ENCODE measurements around the gene CLEC17A.
"Not testable (repeated sequence)": the region's sequence is repeated elsewhere in the genome, so short reads cannot be mapped to it uniquely, and the experiment has no call there.

The CLEC17A gene

DNA sequence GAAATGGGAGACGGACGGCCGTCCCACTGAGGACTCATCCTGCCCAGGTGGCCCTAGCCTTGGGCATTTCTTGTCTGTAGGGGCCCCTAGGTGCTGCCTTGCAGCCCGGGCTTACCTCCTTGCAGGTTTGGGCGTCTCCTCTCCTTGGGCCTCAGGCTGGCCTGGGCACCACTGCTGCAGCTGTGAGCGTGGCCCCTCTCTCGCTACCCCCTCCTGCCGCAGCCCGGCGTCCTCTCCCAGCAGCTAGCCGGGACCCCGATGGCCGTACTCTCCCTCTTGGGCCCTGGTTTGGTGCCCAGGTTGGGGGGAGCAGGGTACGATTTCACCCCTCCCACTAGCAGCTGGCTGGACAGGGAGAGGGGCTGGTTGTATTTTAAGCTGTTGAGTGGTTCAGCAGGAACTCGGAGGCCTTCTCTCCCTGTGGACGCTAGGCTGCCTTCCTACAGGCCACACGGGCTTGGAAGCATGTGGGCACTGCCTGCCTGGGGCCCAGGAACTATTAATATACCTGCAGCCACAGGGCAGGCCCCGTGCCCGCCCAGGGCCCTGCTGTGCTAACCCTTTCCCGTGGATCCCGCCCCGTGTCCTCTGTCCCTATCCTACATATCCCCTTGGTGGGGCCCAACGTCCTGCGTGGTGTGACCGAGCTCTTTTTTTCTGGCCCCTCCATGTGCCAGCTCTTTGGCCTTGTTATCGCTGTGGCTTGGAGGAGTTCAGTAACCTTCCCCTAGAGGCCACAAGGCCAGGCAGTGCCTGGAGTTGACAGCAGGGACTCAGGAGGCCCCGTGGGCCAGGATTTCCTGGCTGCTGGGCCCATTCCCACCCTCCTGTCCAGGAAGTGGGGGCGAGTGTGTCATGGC, 22.7 kb upstream of the CLEC17A start:
- DNase-seq (ENCODE audit: low read depth), result no peak

- no peak for DNase-seq (ENCODE audit: low read depth)
These were observed 22.1 kb upstream of the CLEC17A start for GRCh38 chr19:14560776-14561108.

GRCh38 chr19:14561249-14561648, 21.6 kb upstream of the CLEC17A start:
- no peak for DNase-seq (ENCODE audit: low read depth)

- no peak for DNase-seq (ENCODE audit: low read depth)
These were observed 21.0 kb upstream of the CLEC17A start for GRCh38 chr19:14561847-14562351.

DNA sequence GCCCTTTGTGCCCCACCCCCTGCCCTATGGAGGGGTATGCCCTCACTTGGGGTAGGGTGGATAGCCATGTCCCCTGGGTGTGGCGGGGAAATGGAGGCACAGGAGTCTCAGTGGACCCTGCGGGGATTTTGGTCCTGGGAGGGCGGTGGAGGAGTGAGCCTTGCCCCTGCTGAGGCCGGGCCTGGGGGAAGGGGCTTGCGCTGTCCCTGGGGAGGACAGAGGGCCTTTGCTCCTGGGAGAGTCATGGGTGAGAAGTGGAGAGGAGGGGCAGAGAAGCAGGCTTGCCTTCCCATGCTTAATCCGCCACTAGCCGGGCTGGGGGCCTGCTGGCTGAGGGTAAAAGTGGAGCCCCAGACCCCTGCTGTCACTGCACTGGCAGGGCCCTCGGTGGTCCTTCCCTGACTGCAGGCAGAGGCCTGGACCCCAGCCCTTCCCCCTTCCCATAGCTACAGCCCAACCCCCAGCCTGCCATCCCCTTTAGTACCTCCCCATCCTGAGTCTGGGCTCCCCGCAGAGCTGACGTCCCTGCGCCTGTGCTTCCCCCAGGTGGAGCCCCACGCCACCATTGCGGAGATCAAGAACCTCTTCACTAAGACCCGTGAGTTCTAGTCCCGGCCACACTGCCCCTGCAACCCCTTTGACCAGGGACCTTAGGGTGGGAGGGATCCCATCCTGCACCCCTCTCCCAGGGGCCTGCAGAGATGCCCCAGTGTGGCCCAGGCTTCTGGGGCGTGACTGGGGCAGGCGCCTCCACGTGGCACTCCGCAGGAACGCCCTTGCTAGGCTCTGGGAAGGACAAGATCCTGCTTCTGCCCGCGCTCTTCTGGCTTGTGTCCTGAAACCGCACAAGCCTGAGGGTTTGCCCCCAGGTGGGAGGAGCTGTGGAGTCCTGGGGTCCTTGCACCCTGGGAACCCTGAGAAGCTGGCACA, 20.0 kb upstream of the CLEC17A start:
- DNase-seq (ENCODE audit: low read depth), result no peak

DNA sequence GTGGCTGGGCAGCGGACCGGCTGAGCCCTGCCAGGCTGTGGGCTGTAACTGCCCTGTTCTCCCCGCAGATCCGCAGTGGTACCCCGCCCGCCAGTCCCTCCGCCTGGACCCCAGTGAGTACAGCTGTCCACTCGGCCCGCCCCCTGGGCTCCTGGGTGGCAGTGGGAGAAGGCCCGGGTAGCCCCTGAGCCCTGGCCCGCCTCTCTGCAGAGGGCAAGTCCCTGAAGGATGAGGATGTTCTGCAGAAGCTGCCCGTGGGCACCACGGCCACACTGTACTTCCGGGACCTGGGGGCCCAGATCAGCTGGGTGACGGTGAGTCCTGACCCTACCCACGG, 19.3 kb upstream of the CLEC17A start:
- no peak for DNase-seq (ENCODE audit: low read depth)

DNA sequence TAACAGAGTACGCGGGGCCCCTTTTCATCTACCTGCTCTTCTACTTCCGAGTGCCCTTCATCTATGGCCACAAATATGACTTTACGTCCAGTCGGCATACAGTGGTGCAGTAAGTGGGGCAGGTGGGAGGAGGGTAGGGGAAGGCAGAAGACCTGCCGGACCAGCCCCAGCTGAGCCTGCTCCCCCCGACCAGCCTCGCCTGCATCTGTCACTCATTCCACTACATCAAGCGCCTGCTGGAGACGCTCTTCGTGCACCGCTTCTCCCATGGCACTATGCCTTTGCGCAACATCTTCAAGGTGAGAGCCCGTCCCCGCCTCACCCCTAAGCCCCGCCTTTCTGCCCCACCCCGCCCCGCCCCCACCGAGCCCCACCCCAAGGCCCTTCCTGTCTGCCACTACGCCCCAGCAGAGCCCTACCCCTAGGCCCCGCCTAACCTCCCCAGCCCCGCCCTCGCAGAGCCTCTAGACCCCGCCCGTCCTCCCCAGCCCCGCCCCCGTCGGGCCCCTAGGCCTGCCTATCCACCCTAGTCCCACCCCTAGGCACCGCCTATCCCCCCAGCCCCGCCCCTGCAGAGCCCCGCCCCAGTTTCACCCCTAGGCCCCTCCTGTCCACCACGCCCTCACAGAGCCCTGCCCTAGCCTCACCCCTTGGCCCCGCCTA, 18.8 kb upstream of the CLEC17A start:
- no peak for DNase-seq (ENCODE audit: low read depth)

- not testable (repeated sequence) for DNase-seq (ENCODE audit: low read depth)
These were observed 18.1 kb upstream of the CLEC17A start for GRCh38 chr19:14564652-14565297.

- DNase-seq (ENCODE audit: low read depth), result no peak
These were observed 17.6 kb upstream of the CLEC17A start for GRCh38 chr19:14565298-14565679.

GRCh38 chr19:14565765-14566711, 16.8 kb upstream of the CLEC17A start:
- DNase-seq (ENCODE audit: low read depth), result no peak

DNA sequence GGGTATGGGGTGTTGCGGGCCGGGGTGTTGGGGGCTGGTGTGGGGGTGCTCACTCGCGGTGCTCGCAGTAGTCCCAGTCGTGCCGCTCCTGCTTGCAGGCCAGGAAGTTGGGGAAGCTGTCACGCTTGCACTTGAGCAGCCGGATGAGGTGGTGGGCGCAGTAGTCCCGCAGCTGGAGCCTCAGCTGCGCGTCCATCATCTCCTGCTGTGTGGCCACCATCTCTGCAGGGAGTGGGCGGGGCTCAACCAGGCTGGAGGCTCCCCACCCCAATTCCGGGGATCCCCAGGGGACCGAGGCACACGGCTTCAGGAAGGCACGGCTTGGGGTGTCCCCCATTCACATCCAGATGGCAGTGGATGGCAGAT, 16.2 kb upstream of the CLEC17A start:
- no peak for DNase-seq (ENCODE audit: low read depth)

- no peak for DNase-seq (ENCODE audit: low read depth)
These were observed 15.8 kb upstream of the CLEC17A start for GRCh38 chr19:14567079-14567478.

- DNase-seq (ENCODE audit: low read depth), result no peak
These were observed 11.9 kb upstream of the CLEC17A start for GRCh38 chr19:14570864-14571527.

GRCh38 chr19:14571695-14572490, 11.0 kb upstream of the CLEC17A start, which contains the start of gene NDUFB7:
NDUFB7 (minus strand) TSS chr19:14572066; CDS start chr19:14572000, 66 bp downstream.
- DNase-seq (ENCODE audit: low read depth), result peak; percentile 63

DNA sequence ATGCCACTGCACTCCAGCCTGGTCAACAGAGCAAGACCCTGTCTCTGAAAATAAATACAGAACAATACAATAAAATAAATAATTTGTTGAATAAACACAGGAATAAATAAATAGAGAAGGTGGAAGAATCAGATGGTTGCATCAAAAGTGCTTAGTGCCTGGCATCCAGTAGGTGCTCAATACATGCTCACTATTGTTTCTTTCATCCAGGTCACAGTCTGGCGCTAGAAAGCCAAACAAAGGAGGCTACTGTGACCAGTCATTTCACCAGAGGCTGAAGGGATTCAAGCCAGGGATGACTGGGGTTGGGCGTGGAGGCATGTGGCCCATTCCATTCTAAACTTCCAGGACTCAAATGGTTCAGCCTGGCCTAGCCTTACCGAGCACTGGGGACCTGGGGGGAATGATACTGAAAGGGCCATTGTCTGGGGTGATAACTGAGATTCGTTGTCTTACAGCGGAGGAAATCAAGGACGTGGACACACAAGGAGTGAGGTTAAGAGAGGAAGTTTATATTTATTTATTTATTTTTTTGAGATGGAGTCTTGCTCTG, 7.4 kb upstream of the CLEC17A start:
- DNase-seq (ENCODE audit: low read depth), result no peak

- no peak for DNase-seq (ENCODE audit: low read depth)
These were observed 6.5 kb upstream of the CLEC17A start for GRCh38 chr19:14576363-14576762.

GRCh38 chr19:14577264-14577663, 5.6 kb upstream of the CLEC17A start:
- no peak for DNase-seq (ENCODE audit: low read depth)

DNA sequence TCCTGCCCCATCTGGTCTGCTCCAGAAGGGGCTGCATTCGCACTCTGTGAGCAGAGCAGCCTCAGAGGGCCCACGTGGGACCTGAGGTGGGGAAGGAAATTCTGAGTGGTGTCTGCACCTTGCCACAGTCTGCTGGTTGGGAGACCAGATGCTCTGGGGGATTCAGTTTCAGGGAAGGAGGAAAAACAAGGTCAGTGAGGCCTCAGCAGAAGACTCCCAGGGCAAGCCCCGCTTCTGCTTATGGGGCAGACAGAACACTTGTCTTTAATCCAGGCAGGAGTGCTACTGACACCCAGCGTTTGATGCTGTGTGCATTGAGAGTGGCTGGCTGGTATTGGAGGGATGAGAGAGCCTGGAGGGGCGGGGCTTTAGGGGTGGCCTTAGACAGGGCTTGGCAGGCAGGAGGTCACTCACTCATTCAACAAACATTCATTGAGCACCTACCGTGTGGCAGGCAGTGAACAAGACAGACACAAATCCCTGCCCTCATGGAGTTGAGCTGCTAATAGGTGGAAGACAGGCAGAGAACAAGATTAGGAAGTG, 4.9 kb upstream of the CLEC17A start:
- DNase-seq (ENCODE audit: low read depth), result no peak

All from GM04503 (cell line).